Adrenal gland (tissue), 19 donors: ENCODE measurements around the gene MRPL17. TPM values are rescaled to one million over a fixed set of nuclear protein-coding genes. Genes with fewer than 3 reads are reported as not detected.

ENCODE experiments used
- DNase-seq, 7 donors: peaks; one replicate each; pipeline ENCODE4 v3.0.0-alpha.2; 2019 to 2020
- H3K27ac ChIP-seq, 5 donors: fragments of 200-600 bp; sonication (generic) in 4 of 5; 1 replicate in 3 of 5; 2 replicates in 2 of 5; pipeline versions ENCODE4 v1.5.1 to v1.8.0; 2016 to 2020; ENCODE audit warnings: mild to moderate bottlenecking in 1 of 5
- H3K27me3 ChIP-seq: fragments of 200-600 bp; 2 replicates; pipeline ENCODE4 v1.8.0; 2021
- H3K36me3 ChIP-seq, 2 donors: fragments of 200-600 bp; replicated peaks in 1 of 2; 1 replicate in 1 of 2; 2 replicates in 1 of 2; pipeline versions ENCODE4 v1.5.1 to v1.8.0; 2018 to 2022
- H3K4me1 ChIP-seq, 2 donors: fragments of 200-600 bp; replicated peaks in 1 of 2; 1 replicate in 1 of 2; 2 replicates in 1 of 2; pipeline versions ENCODE4 v1.5.1 to v1.8.0; 2018 to 2021
- H3K4me3 ChIP-seq, 4 donors: fragments of 200-600 bp; sonication (generic) in 3 of 4; one replicate each; pipeline ENCODE4 v1.5.1; 2016 to 2018
- H3K9me3 ChIP-seq, 3 donors: fragments of 200-600 bp; sonication (generic) in 1 of 3; replicated peaks in 1 of 3; 1 replicate in 2 of 3; 2 replicates in 1 of 3; pipeline versions ENCODE4 v1.5.1 to v1.8.0; 2016 to 2021
- POLR2A ChIP-seq, 2 donors: fragments of 450-650 bp; IDR thresholded peaks; one replicate each; pipeline ENCODE4 v1.6.1; 2017; ENCODE audit warnings: antibody characterized with exemption in 2 of 2, mild to moderate bottlenecking in 2 of 2, moderate library complexity in 1 of 2
- WGBS, 4 donors: extraction: QIAGEN DNeasy Blood & Tissue Kit in 2 of 4; methylation state at CpG; one replicate each; pipeline versions ENCODE4 v1.1.5 to v1.1.7; 2013 to 2017; 5-methylcytosine and 5-hydroxymethylcytosine counted together
- intact Hi-C, 2 donors: fragments of 100-400 bp; cut with DNase I; formaldehyde crosslinking; loops; one replicate each; pipeline versions ENCODE4 v1.14.1 to v1.15.0; 2022 to 2023
- long read RNA-seq, 10 donors: library from polyadenylated mRNA in 3 of 10; unstranded in 2 of 10; stranded (forward) in 1 of 10; transcript quantifications; one replicate each; pipeline ENCODE4 v2.0.0 and lab custom pipeline, GENCODE V29; 2021 to 2026
- polyA plus RNA-seq, 3 donors: library from polyadenylated mRNA; stranded (reverse); fragments of 200-250 nt in 2 of 3; fragments of 350-450 nt in 1 of 3; fragmentation: Illumina TruSeq in 1 of 3; extraction: RNeasy Lipid Tissue Mini Kit (QIAGEN cat#74804) in 1 of 3; gene quantifications; one replicate each; pipeline ENCODE4 v1.2.3, GENCODE V29; 2013 to 2014
- total RNA-seq, 9 donors: library from RNA; depleted of rRNA in 4 of 9; stranded (reverse); fragments of >200 nt in 4 of 9; fragments of 120-200 nt in 1 of 9; fragmentation: NEBNext Ultra II Directional in 1 of 9; extraction: Animal tissue kit (Norgen Biotek cat#: 25700) in 1 of 9; gene quantifications; one replicate each; pipeline versions ENCODE4 v1.1.0 to v1.2.4, GENCODE V29; 2013 to 2023
- TF ChIP-seq, protein P1 (sequence below), 6 experiments: fragments of 450-650 bp in 4 of 6; fragments of 200-600 bp in 2 of 6; sonication (generic) in 1 of 6; IDR thresholded peaks; 1 replicate in 5 of 6; 2 replicates in 1 of 6; pipeline versions ENCODE4 v1.5.1 to v1.8.0; 2016 to 2021; ENCODE audit warnings: antibody characterized with exemption in 6 of 6, mild to moderate bottlenecking in 2 of 6, moderate library complexity in 1 of 6
- donor health status: healthy with polysubstance abuse.
- donor health status: Bipolar disorder and iron deficiency.
- donor health status: DM: yes; HTN: yes; CAD: no.
- donor health status: DM: no; HTN: no; CAD: no.
- donor health status: DM: no; HTN: no; CAD: no.
- donor health status: DM: yes; HTN: yes; CAD: no.

MRPL17 gene
- total RNA-seq (100 to 1,000 TPM in 3 of 9 donors, 10 to 100 TPM in 6; 51.2 to 532 (median 79.8) TPM), polyA plus RNA-seq (100 to 1,000 TPM in 1 of 3 donors, 10 to 100 TPM in 2; 77.8 to 141 (median 97.9) TPM)
- long read RNA-seq, donor 1, transcript MRPL17-202 (2 exons, 1,002 nt) = minor isoform, 44 of 148 reads
- long read RNA-seq, donor 1, transcript MRPL17-201 (3 exons, 1,969 nt) = major isoform, 94 of 148 reads
- long read RNA-seq, donor 1, partial matches to known transcripts = 9 of 148 reads
- long read RNA-seq, donor 1, other reads (novel, unspliced or antisense) = 0 of 148 reads
- long read RNA-seq, donor 2, transcript MRPL17-201 (3 exons, 1,969 nt) = major isoform, 56 of 70 reads
- long read RNA-seq, donor 2, transcript MRPL17-202 (2 exons, 1,002 nt) = minor isoform, 14 of 70 reads
- long read RNA-seq, donor 2, partial matches to known transcripts = 0 of 70 reads
- long read RNA-seq, donor 2, other reads (novel, unspliced or antisense) = 0 of 70 reads
- long read RNA-seq, donor 3, transcript MRPL17-202 (2 exons, 1,002 nt) = minor isoform, 17 of 96 reads
- long read RNA-seq, donor 3, transcript MRPL17-201 (3 exons, 1,969 nt) = major isoform, 79 of 96 reads
- long read RNA-seq, donor 3, partial matches to known transcripts = 0 of 96 reads
- long read RNA-seq, donor 3, other reads (novel, unspliced or antisense) = 0 of 96 reads
- long read RNA-seq, donor 4, transcript MRPL17-201 (3 exons, 1,969 nt) = major isoform, 65 of 69 reads
- long read RNA-seq, donor 4, partial matches to known transcripts = 0 of 69 reads
- long read RNA-seq, donor 4, other reads (novel, unspliced or antisense) = 2 of 69 reads
- long read RNA-seq, donor 5, transcript MRPL17-202 (2 exons, 1,002 nt) = minor isoform, 6 of 93 reads
- long read RNA-seq, donor 5, transcript MRPL17-201 (3 exons, 1,969 nt) = major isoform, 86 of 93 reads
- long read RNA-seq, donor 5, partial matches to known transcripts = 0 of 93 reads
- long read RNA-seq, donor 5, other reads (novel, unspliced or antisense) = 1 of 93 reads
- long read RNA-seq, donor 6, transcript MRPL17-201 (3 exons, 1,969 nt) = major isoform, 46 of 48 reads
- long read RNA-seq, donor 6, partial matches to known transcripts = 0 of 48 reads
- long read RNA-seq, donor 6, other reads (novel, unspliced or antisense) = 1 of 48 reads
- long read RNA-seq, donor 7, transcript MRPL17-201 (3 exons, 1,969 nt) = major isoform, 31 of 40 reads
- long read RNA-seq, donor 7, transcript MRPL17-202 (2 exons, 1,002 nt) = minor isoform, 9 of 40 reads
- long read RNA-seq, donor 7, partial matches to known transcripts = 0 of 40 reads
- long read RNA-seq, donor 7, other reads (novel, unspliced or antisense) = 0 of 40 reads
- long read RNA-seq, donor 8, transcript MRPL17-202 (2 exons, 1,002 nt) = minor isoform, 40 of 106 reads
- long read RNA-seq, donor 8, transcript MRPL17-201 (3 exons, 1,969 nt) = major isoform, 66 of 106 reads
- long read RNA-seq, donor 8, partial matches to known transcripts = 0 of 106 reads
- long read RNA-seq, donor 8, other reads (novel, unspliced or antisense) = 0 of 106 reads
- long read RNA-seq, donor 9, transcript MRPL17-201 (3 exons, 1,969 nt) = major isoform, 64 of 74 reads
- long read RNA-seq, donor 9, transcript MRPL17-202 (2 exons, 1,002 nt) = minor isoform, 10 of 74 reads
- long read RNA-seq, donor 9, partial matches to known transcripts = 0 of 74 reads
- long read RNA-seq, donor 9, other reads (novel, unspliced or antisense) = 0 of 74 reads
- long read RNA-seq, donor 10, transcript MRPL17-202 (2 exons, 1,002 nt) = minor isoform, 8 of 35 reads
- long read RNA-seq, donor 10, transcript MRPL17-201 (3 exons, 1,969 nt) = major isoform, 27 of 35 reads
- long read RNA-seq, donor 10, partial matches to known transcripts = 0 of 35 reads
- long read RNA-seq, donor 10, other reads (novel, unspliced or antisense) = 0 of 35 reads

DNA sequence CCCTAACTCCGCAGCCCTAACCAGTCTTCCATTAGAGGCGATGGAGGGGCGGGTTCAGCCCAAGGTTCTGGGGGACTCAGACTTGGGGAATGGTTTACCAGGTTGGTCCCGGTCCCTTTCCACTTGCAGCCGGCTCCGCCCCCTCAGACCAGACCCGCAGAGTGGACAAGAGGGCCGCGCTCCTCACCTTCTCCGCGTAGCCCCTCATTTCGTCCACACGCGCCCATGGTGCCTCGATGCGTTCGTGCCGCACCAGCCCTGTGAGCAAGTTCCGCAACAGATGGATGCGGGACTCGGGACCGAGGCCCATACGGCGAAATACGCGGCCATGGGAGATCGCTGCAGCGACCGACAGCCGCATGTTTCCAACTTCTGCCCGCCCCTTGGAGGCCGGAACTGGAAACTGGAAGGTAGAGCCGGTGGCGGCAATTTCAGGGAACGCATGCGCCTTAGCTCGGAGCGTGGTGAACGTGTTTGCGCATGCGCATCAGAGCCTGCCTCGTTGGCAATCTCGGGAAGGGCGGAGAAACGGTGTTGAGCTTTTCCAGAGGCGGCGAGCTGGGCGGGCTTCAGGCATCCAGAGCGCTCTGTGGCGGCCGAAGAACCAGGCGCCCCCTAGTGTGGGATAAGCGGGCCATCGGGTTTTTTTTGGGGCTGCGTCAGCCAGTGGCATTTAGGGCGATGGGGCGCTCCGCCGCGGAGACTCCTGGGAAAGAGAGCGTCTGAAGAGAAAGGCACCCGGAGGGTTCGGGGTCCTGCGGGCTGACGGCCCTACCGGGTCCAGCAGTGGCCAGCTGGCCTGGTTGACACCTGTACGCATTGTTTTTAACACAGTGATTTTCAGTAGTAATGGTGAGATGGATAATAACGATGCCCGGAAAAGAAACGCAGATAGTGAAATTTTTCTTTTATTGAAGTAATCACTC lies at the start of gene MRPL17:
MRPL17 (minus strand) TSS at position 405 of the 926 bp plus-strand sequence; CDS start at position 361, 44 bp downstream.
- DNase-seq = peak; percentile 99 to 100 (median 99)
- intact Hi-C loops = loop anchor here in 1 of 2 donors (5.0 to 10.0 kb wide), 2 partner anchors 81 to 148 kb away; partner anchors contain the start of genes ILK and RRP8
- Histone ChIP-seq H3K4me3 (peak within 1 kb of the TSS; percentile 52 to 91 (median 63)), H3K36me3 (no peaks in the 10 kb centered on the region), H3K27me3 (no peaks in the 10 kb centered on the region), H3K27ac (peak within 1 kb of the TSS; percentile 62 to 93 (median 92)), H3K9me3 (no peaks in the 10 kb centered on the region), H3K4me1 (peaks cover 6 to 15% of the 10 kb centered on the region in 2 donors)
- 0% methylated on average over 15 to 70 of the region's 70 CpGs for WGBS, 4 donors
- peak; percentile 46 to 86 for TF ChIP-seq POLR2A (IDR thresholded peaks at IDR 0.05)
- TF ChIP-seq, protein P1, sequence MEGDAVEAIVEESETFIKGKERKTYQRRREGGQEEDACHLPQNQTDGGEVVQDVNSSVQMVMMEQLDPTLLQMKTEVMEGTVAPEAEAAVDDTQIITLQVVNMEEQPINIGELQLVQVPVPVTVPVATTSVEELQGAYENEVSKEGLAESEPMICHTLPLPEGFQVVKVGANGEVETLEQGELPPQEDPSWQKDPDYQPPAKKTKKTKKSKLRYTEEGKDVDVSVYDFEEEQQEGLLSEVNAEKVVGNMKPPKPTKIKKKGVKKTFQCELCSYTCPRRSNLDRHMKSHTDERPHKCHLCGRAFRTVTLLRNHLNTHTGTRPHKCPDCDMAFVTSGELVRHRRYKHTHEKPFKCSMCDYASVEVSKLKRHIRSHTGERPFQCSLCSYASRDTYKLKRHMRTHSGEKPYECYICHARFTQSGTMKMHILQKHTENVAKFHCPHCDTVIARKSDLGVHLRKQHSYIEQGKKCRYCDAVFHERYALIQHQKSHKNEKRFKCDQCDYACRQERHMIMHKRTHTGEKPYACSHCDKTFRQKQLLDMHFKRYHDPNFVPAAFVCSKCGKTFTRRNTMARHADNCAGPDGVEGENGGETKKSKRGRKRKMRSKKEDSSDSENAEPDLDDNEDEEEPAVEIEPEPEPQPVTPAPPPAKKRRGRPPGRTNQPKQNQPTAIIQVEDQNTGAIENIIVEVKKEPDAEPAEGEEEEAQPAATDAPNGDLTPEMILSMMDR (IDR thresholded peaks at IDR 0.05) = peak; percentile 87 to 97 (median 92)

DNA sequence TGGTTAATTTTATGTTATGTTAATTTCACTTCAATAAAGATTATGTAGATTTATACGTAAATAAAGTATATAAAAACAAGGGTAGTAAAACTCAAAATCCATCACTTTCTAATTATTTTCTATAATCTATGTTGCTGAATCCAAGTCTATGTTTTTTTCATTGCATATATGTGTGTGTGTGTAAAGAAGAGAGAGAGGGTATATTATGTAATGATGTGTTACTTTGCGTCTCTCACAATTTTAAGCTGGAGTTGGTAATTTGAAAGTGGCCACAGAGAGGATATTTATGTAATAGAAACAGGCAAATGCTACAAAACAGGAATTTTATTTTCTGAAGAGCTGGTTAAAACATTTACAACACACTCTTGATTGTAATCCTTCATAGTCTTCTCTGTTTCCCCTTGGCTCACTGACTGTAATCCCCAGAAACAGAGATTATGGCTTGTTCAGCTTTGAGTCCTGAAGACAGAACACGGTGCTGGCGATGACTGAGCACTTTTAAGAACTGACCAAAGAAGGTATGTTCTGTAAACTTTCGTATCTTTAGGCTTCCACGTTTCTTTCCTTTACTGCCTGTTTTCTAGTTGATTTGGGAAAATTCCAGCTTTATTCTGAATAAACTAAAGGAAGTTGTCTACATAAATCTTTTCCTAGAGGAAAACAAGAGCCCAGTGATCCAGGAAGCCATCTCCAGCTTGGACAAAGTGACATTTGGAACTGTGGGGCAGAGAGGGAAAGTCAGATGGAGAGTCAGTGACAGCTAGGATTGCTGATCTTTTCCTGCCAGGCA lies 45.0 kb upstream of the MRPL17 start:
- Histone ChIP-seq H3K4me1 (no peaks in the 10 kb centered on the region), H3K36me3 (no peaks in the 10 kb centered on the region), H3K27ac (peak overlapping the region in 2 of 5 donors; percentile 19 to 26), H3K9me3 (no peaks in the 10 kb centered on the region), H3K27me3 (no peaks in the 10 kb centered on the region), H3K4me3 (no peak overlapping the region)
- intact Hi-C loops = no loop called here
- no peak for DNase-seq
- 39 to 52% (median 48%) methylated on average over 6 of the region's 6 CpGs for WGBS, 4 donors
- TF ChIP-seq, protein P1 (IDR thresholded peaks at IDR 0.05) = no peak
- no peak for TF ChIP-seq POLR2A (IDR thresholded peaks at IDR 0.05)
